ENCODE data around the gene LMBR1L. TPM values are rescaled to one million over a fixed set of nuclear protein-coding genes. Genes with fewer than 3 reads are reported as not detected.

LMBR1L gene
- total and polyA plus RNA-seq, 2 of the 13 experiments (the other 11 are each of a cell fraction or from before 2014, with no cell fraction given) = 12.2 to 65.9 TPM

DNA sequence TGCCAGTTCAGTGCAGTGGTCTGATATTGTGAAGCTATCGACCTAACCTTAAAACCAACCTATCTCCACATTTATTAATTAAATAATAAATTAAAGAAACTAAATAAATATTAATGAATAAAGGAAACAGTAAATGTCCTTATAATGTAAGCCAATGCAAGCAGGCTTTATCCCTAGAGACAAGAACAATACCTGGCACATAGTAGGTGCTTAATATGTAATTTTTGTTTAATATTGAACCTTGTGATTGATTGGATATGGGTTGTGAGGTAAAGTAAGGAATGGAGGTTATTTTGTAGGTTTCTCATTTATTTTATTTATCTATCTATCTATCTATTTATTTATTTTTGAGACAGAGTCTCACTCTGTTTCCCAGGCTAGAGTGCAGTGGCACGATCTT lies 28.4 kb upstream of the LMBR1L start:
- CTCF ChIA-PET (ENCODE audit: low intra/inter-chr PET ratio, low total read pairs) = no interaction called here
- no peak for ATAC-seq
- H2AFZ ChIP-seq (ENCODE audit: low read length) = no peak overlapping the region
- H4K20me1 ChIP-seq (ENCODE audit: insufficient read depth, low read length) = no peaks in the 10 kb centered on the region
- H3K4me2 ChIP-seq (ENCODE audit: low read depth, low read length) = no peak overlapping the region
- H3K4me1 ChIP-seq (ENCODE audit: insufficient read depth, low read length) = peaks cover 2% of the 10 kb centered on the region; the same call in 1 of the 2 replicates
- no peak overlapping the region for H3K9ac ChIP-seq (ENCODE audit: insufficient read depth, low read depth, low read length)
- H3K36me3 ChIP-seq (replicated peaks in 1 of 2; ENCODE audit: control insufficient read depth in 1 of 2, insufficient read depth in 2 of 2, low read length in 2 of 2) = no peaks in the 10 kb centered on the region
- 86% methylated on average over 2 of the region's 2 CpGs for WGBS (ENCODE audit: low lambda C conversion rate)
- POLR2A ChIA-PET = interaction anchor here (4.8 kb wide), 1 partner anchor 8 kb away, joined by 17 read pairs; the partner anchor contains the start of gene TUBA1B
- no peak for TF ChIP-seq ZFP36 (IDR thresholded peaks at IDR 0.05; ENCODE audit: borderline replicate concordance, low read depth, low read length, partially characterized antibody)
- TF ChIP-seq, protein P1, sequence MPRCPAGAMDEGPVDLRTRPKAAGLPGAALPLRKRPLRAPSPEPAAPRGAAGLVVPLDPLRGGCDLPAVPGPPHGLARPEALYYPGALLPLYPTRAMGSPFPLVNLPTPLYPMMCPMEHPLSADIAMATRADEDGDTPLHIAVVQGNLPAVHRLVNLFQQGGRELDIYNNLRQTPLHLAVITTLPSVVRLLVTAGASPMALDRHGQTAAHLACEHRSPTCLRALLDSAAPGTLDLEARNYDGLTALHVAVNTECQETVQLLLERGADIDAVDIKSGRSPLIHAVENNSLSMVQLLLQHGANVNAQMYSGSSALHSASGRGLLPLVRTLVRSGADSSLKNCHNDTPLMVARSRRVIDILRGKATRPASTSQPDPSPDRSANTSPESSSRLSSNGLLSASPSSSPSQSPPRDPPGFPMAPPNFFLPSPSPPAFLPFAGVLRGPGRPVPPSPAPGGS (CRISPR knock-in tag; IDR thresholded peaks at IDR 0.05) = no peak
- TF ChIP-seq, protein P2, sequence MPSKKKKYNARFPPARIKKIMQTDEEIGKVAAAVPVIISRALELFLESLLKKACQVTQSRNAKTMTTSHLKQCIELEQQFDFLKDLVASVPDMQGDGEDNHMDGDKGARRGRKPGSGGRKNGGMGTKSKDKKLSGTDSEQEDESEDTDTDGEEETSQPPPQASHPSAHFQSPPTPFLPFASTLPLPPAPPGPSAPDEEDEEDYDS (CRISPR knock-in tag; IDR thresholded peaks at IDR 0.05) = no peak
- no peak overlapping the region for H3K27ac ChIP-seq (ENCODE audit: extremely low read length, insufficient read depth, low read length)
- no peak for DNase-seq (ENCODE audit: low spot score)
- no peak overlapping the region for H3K4me3 ChIP-seq (replicated peaks in 1 of 3; ENCODE audit: insufficient read depth in 1 of 3, low read depth in 2 of 3, low read length in 3 of 3)
- no peak for FAIRE-seq
- BruUV-seq (replicated peaks) = no TSS peak
- no peaks in the 10 kb centered on the region for H3K9me3 ChIP-seq (ENCODE audit: low read length)
- intact Hi-C loops (cut with micrococcal nuclease; ENCODE audit: unreplicated experiment) (no loop called here), in situ Hi-C loops (cut with HindIII; ENCODE audit: extremely low pct_ligation_motif_present, low pct_unique_long_range_greater_than_20kb) (no loop called here)
- H3K27me3 ChIP-seq (ENCODE audit: control insufficient read depth in 1 of 2, insufficient read depth in 2 of 2, low read length in 2 of 2) = no peaks in the 10 kb centered on the region
- no peaks in the 10 kb centered on the region for H3K79me2 ChIP-seq (ENCODE audit: insufficient read depth, low read length)

DNA sequence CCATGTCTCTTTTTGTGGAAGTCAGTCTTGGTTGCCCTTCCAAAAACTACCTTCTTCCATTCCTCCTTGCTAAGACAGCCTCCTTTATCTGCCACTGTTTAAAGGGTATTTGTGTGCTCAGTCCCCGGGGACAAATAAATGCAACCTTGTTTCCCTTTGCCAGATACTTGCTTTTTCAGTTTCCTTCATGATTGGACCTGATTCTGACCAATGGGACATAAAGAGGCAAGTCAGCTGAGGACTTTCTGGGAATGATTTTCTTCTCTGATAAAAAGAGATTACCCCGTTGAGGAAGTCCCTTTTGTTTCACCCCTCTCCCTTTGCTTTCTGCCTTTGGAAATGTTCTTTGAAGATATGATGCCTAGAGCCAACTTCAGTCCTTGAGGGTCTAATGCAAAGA lies 27.9 kb upstream of the LMBR1L start:
- ATAC-seq (no peak), FAIRE-seq (no peak), DNase-seq (ENCODE audit: low spot score) (no peak)
- Histone ChIP-seq H3K4me2 (ENCODE audit: low read depth, low read length) (no peak overlapping the region), H3K27me3 (ENCODE audit: control insufficient read depth in 1 of 2, insufficient read depth in 2 of 2, low read length in 2 of 2) (no peaks in the 10 kb centered on the region), H2AFZ (ENCODE audit: low read length) (no peak overlapping the region), H3K9ac (ENCODE audit: insufficient read depth, low read depth, low read length) (no peak overlapping the region), H3K27ac (ENCODE audit: extremely low read length, insufficient read depth, low read length) (no peak overlapping the region), H4K20me1 (ENCODE audit: insufficient read depth, low read length) (no peaks in the 10 kb centered on the region), H3K4me1 (ENCODE audit: insufficient read depth, low read length) (peaks cover 6% of the 10 kb centered on the region), H3K36me3 (replicated peaks in 1 of 2; ENCODE audit: control insufficient read depth in 1 of 2, insufficient read depth in 2 of 2, low read length in 2 of 2) (no peaks in the 10 kb centered on the region), H3K79me2 (ENCODE audit: insufficient read depth, low read length) (no peaks in the 10 kb centered on the region), H3K4me3 (replicated peaks in 1 of 3; ENCODE audit: insufficient read depth in 1 of 3, low read depth in 2 of 3, low read length in 3 of 3) (no peak overlapping the region), H3K9me3 (ENCODE audit: low read length) (no peaks in the 10 kb centered on the region)
- in situ Hi-C loops (cut with HindIII; ENCODE audit: extremely low pct_ligation_motif_present, low pct_unique_long_range_greater_than_20kb) = no loop called here
- intact Hi-C loops (cut with micrococcal nuclease; ENCODE audit: unreplicated experiment) = no loop called here
- 53% methylated on average over 2 of the region's 2 CpGs for WGBS (ENCODE audit: low lambda C conversion rate)
- TF ChIP-seq, protein P3, sequence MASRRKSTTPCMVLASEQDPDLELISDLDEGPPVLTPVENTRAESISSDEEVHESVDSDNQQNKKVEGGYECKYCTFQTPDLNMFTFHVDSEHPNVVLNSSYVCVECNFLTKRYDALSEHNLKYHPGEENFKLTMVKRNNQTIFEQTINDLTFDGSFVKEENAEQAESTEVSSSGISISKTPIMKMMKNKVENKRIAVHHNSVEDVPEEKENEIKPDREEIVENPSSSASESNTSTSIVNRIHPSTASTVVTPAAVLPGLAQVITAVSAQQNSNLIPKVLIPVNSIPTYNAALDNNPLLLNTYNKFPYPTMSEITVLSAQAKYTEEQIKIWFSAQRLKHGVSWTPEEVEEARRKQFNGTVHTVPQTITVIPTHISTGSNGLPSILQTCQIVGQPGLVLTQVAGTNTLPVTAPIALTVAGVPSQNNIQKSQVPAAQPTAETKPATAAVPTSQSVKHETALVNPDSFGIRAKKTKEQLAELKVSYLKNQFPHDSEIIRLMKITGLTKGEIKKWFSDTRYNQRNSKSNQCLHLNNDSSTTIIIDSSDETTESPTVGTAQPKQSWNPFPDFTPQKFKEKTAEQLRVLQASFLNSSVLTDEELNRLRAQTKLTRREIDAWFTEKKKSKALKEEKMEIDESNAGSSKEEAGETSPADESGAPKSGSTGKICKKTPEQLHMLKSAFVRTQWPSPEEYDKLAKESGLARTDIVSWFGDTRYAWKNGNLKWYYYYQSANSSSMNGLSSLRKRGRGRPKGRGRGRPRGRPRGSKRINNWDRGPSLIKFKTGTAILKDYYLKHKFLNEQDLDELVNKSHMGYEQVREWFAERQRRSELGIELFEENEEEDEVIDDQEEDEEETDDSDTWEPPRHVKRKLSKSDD (CRISPR knock-in tag; IDR thresholded peaks at IDR 0.05; ENCODE audit: low read depth) = no peak
- CTCF ChIA-PET (ENCODE audit: low intra/inter-chr PET ratio, low total read pairs) = no interaction called here
- no TSS peak for BruUV-seq (replicated peaks)
- POLR2A ChIA-PET = no interaction called here
